ENCODE results near the gene ZFYVE19. TPM values are rescaled to one million over a fixed set of nuclear protein-coding genes. Genes with fewer than 3 reads are reported as not detected.
A peak's percentile ranks its signal among the peaks of the same experiment; 100 is the strongest.

ZFYVE19 gene
- total RNA-seq, 2 donors from 2014 or later = 27.0 to 29.3 TPM

- no peaks in the 10 kb centered on the region for H3K9me3 ChIP-seq
- peak overlapping the region in 1 of 2 donors; percentile 63 for H3K4me3 ChIP-seq
- no peaks in the 10 kb centered on the region for H3K27me3 ChIP-seq
- whole genome bisulfite sequencing, 2 donors = 5 to 18% methylated on average over 10 to 34 of the region's 34 CpGs
- ATAC-seq = peak; percentile 2
- peaks cover 41% of the 10 kb centered on the region for H3K4me1 ChIP-seq
- peak overlapping the region; percentile 71 to 92 (median 85) for H3K27ac ChIP-seq
- TF ChIP-seq POLR2A (IDR thresholded peaks at IDR 0.05) (no peak), CTCF (IDR thresholded peaks at IDR 0.05) (no peak)
- DNase-seq = peak in 1 of 4 donors; percentile 18
- intact Hi-C loops (cut with DNase I) = no loop called here
- no peaks in the 10 kb centered on the region for H3K36me3 ChIP-seq (replicated peaks in 1 of 2; ENCODE audit: insufficient read depth in 1 of 2, low read depth in 2 of 2)
Measured at GRCh38 chr15:40843261-40843884, 36.5 kb downstream of the ZFYVE19 start.

- Histone ChIP-seq H3K36me3 (replicated peaks in 1 of 2; ENCODE audit: insufficient read depth in 1 of 2, low read depth in 2 of 2) (no peaks in the 10 kb centered on the region), H3K4me3 (peak within 1 kb of the TSS; percentile 21 to 63), H3K9me3 (no peaks in the 10 kb centered on the region), H3K27ac (peak within 1 kb of the TSS; percentile 71 to 92 (median 85)), H3K27me3 (no peaks in the 10 kb centered on the region), H3K4me1 (peaks cover 41% of the 10 kb centered on the region)
- intact Hi-C loops (cut with DNase I) = no loop called here
- 0% methylated on average over 77 of the region's 89 CpGs; no CpG with 5 or more reads in 1 of the 2 donors for WGBS, 2 donors
- ATAC-seq = peak; percentile 56
- peak; percentile 66 to 73 (median 72) for DNase-seq
- TF ChIP-seq CTCF (IDR thresholded peaks at IDR 0.05) = no peak
- TF ChIP-seq POLR2A (IDR thresholded peaks at IDR 0.05) = peak; percentile 68 to 78 (median 76)
Measured at GRCh38 chr15:40843885-40844695, 37.2 kb downstream of the ZFYVE19 start, which contains the start of gene SPINT1. TSS of gene SPINT1 (plus strand) at chr15:40844048. CDS start at chr15:40844555, 507 bp downstream.

GRCh38 chr15:40844696-40845030 lies 37.8 kb downstream of the ZFYVE19 start:
- peak; percentile 50 to 56 (median 54) for DNase-seq
- Histone ChIP-seq H3K27me3 (no peaks in the 10 kb centered on the region), H3K4me1 (peaks cover 41% of the 10 kb centered on the region)

GRCh38 chr15:40845036-40845435 lies 38.1 kb downstream of the ZFYVE19 start:
- peaks cover 41% of the 10 kb centered on the region for H3K4me1 ChIP-seq
- no peaks in the 10 kb centered on the region for H3K9me3 ChIP-seq
- H3K4me3 ChIP-seq = peak overlapping the region; percentile 21 to 63
- intact Hi-C loops (cut with DNase I) = no loop called here
- DNase-seq (no peak), ATAC-seq (no peak)
- 16 to 18% methylated on average over 12 of the region's 12 CpGs for WGBS, 2 donors
- TF ChIP-seq POLR2A (IDR thresholded peaks at IDR 0.05) (no peak), CTCF (IDR thresholded peaks at IDR 0.05) (peak in 1 of 7 experiments; percentile 3)
- H3K27ac ChIP-seq = peak overlapping the region; percentile 71 to 92 (median 85)
- no peaks in the 10 kb centered on the region for H3K27me3 ChIP-seq
- H3K36me3 ChIP-seq (replicated peaks in 1 of 2; ENCODE audit: insufficient read depth in 1 of 2, low read depth in 2 of 2) = no peaks in the 10 kb centered on the region

More at GRCh38 chr15:40844696-40845030, 37.8 kb downstream of the ZFYVE19 start:
- Histone ChIP-seq H3K4me3 (peak overlapping the region; percentile 21 to 63), H3K27ac (peak overlapping the region; percentile 71 to 92 (median 85)), H3K36me3 (replicated peaks in 1 of 2; ENCODE audit: insufficient read depth in 1 of 2, low read depth in 2 of 2) (no peaks in the 10 kb centered on the region), H3K9me3 (no peaks in the 10 kb centered on the region)
- intact Hi-C loops (cut with DNase I) = no loop called here
- ATAC-seq = peak; percentile 18
- no peak for TF ChIP-seq POLR2A (IDR thresholded peaks at IDR 0.05)
- TF ChIP-seq CTCF (IDR thresholded peaks at IDR 0.05) = peak in 2 of 7 experiments; percentile 6 to 7
- WGBS, 2 donors = 1% methylated on average over 8 to 28 of the region's 28 CpGs
